Keratinocyte (primary cell): ENCODE data around the gene RALY.

Experiments used
- CTCF ChIP-seq, 3 experiments: IDR thresholded peaks in 1 of 3; conservative IDR thresholded peaks in 1 of 3; optimal IDR thresholded peaks in 1 of 3; 2 replicates in 2 of 3; 3 replicates in 1 of 3; pipeline versions ENCODE3 to v1.5.1; 2011; ENCODE audit warnings: low read length in 3 of 3, mild to moderate bottlenecking in 3 of 3, moderate library complexity in 2 of 3, control low read depth in 1 of 3, inconsistent platforms in 1 of 3; ENCODE audit not compliant: insufficient read depth in 2 of 3; ENCODE audit errors: extremely low read depth in 1 of 3
- EZH2 ChIP-seq: IDR thresholded peaks from one replicate; pipeline ENCODE4 v1.6.1; 2012; ENCODE audit warnings: inconsistent platforms, mild to moderate bottlenecking, low read length, moderate library complexity

DNA sequence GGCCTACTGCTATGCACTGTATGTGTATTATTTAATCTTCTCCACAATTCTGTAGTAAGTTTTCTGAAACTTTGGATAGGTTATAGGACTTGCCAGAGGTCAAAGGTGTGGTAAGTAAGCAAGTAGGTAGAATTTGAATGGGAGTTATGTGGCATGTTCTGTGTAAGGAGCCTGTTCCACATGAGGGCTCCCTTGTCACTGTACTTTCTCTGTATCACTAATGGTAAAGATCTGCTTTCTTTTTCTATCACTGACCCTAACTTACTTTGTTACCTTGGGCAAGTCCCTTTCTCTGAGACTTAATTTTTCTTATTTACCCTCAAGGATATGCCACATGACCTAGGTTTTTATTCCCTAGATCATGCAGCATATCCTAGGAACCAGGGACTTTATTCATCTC is 68.0 kb downstream of the RALY start:
- TF ChIP-seq CTCF (optimal IDR thresholded peaks at IDR 0.05 in 1 of 3, IDR thresholded peaks at IDR 0.05 in 1 of 3, conservative IDR thresholded peaks at IDR 0.05 in 1 of 3; ENCODE audit: extremely low read depth in 1 of 3, insufficient read depth in 2 of 3, low read length in 3 of 3) = no peak
- no peak for TF ChIP-seq EZH2
